HL-60 (cell line): Measurements from ENCODE around the gene PIK3R1.

Experiments
- CTCF ChIP-seq: IDR thresholded peaks from one replicate; pipeline ENCODE4 v1.5.1; 2011; ENCODE audit warnings: low read length, control low read depth, inconsistent platforms; ENCODE audit not compliant: insufficient read depth
- POLR2AphosphoS5 ChIP-seq: IDR thresholded peaks from 2 replicates; pipeline ENCODE4 v1.6.1; 2012; ENCODE audit warnings: low read depth

- TF ChIP-seq CTCF (no peak), POLR2AphosphoS5 (no peak)
Measured at GRCh38 chr5:68187268-68188055, 28.1 kb upstream of the PIK3R1 start.
